Measurements from ENCODE around the gene MUC4. TPM values are rescaled to one million over a fixed set of nuclear protein-coding genes. Genes with fewer than 3 reads are reported as not detected.

The MUC4 gene
- total RNA-seq, 1 donor from 2014 or later = not detected

DNA sequence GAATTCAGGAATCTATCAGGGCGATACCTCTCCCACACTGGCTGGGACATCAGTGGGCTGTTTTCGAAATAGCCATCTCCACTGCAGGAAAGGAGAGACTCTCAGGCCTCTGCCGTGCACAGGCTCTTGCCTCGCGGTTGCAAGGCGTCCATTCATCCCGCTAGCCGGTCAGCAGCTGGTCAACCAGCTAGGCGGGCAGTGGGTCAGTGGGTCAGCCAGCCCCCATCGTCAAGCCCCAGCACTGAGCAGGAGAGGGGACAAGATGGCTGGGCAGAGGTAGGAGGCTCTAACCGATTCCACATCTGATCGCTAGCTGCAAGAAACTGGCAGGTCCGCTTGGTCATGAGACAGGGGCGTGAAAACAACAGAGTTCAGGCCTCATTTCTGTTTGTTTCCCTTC lies 45.1 kb downstream of the MUC4 start:
- H3K36me3 Mint-ChIP-seq (ENCODE audit: low read depth) = no peaks in the 10 kb centered on the region
- H3K27me3 Mint-ChIP-seq (ENCODE audit: low read depth) = peaks cover 2% of the 10 kb centered on the region
- TF ChIP-seq, protein P1, sequence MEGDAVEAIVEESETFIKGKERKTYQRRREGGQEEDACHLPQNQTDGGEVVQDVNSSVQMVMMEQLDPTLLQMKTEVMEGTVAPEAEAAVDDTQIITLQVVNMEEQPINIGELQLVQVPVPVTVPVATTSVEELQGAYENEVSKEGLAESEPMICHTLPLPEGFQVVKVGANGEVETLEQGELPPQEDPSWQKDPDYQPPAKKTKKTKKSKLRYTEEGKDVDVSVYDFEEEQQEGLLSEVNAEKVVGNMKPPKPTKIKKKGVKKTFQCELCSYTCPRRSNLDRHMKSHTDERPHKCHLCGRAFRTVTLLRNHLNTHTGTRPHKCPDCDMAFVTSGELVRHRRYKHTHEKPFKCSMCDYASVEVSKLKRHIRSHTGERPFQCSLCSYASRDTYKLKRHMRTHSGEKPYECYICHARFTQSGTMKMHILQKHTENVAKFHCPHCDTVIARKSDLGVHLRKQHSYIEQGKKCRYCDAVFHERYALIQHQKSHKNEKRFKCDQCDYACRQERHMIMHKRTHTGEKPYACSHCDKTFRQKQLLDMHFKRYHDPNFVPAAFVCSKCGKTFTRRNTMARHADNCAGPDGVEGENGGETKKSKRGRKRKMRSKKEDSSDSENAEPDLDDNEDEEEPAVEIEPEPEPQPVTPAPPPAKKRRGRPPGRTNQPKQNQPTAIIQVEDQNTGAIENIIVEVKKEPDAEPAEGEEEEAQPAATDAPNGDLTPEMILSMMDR (IDR thresholded peaks at IDR 0.05) = no peak
- DNase-seq (ENCODE audit: low spot score) = no peak
- no peak overlapping the region for H3K27ac Mint-ChIP-seq (ENCODE audit: unreplicated experiment)
- no peaks in the 10 kb centered on the region for H3K9me3 Mint-ChIP-seq (ENCODE audit: low read depth)
- H3K4me1 Mint-ChIP-seq (ENCODE audit: low read depth) = no peaks in the 10 kb centered on the region
- H3K4me3 Mint-ChIP-seq (ENCODE audit: unreplicated experiment) = no peak overlapping the region

DNA sequence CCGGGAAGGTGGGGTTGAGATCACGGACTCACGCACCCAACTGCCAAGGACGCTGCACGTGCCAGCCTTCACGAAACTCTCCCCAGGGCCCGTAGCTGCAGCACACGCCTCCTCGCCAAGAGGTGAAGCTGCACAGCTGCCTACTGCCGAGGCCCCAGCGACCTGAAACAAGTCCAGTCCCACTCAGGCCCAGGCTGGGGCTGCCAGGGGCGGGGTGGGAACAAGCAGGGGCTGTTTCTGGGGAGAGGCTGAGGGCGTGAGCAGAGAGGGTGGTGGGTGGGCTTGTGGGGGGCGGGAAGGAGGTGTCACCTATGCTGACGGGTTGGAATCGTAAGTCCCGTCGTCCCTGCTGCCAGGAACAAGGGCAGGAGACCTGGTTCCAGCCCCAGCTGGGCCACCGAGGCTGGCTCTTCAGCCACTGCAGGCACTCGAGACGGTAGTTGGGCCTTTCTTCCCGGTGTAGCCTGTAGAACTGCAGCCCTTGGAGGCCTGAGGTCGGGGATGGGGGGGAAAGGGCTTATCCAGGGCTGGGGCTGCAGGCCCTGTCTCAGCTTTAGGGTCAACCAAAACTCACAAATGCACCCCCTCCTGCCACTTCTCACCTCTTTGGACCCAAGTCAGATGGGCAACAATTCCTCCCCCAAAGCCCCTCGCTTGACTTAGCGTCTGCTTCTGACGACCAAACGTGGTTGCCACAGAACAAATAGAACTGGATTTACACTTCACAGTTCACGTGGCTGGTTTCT lies 46.6 kb downstream of the MUC4 start:
- no peak for DNase-seq (ENCODE audit: low spot score)
- Mint-ChIP-seq H3K4me1 (ENCODE audit: low read depth) (no peaks in the 10 kb centered on the region), H3K9me3 (ENCODE audit: low read depth) (no peaks in the 10 kb centered on the region), H3K4me3 (ENCODE audit: unreplicated experiment) (no peak overlapping the region), H3K27me3 (ENCODE audit: low read depth) (peaks cover 6% of the 10 kb centered on the region), H3K36me3 (ENCODE audit: low read depth) (no peaks in the 10 kb centered on the region), H3K27ac (ENCODE audit: unreplicated experiment) (no peak overlapping the region)
- TF ChIP-seq, protein P1 (IDR thresholded peaks at IDR 0.05) = no peak

DNA sequence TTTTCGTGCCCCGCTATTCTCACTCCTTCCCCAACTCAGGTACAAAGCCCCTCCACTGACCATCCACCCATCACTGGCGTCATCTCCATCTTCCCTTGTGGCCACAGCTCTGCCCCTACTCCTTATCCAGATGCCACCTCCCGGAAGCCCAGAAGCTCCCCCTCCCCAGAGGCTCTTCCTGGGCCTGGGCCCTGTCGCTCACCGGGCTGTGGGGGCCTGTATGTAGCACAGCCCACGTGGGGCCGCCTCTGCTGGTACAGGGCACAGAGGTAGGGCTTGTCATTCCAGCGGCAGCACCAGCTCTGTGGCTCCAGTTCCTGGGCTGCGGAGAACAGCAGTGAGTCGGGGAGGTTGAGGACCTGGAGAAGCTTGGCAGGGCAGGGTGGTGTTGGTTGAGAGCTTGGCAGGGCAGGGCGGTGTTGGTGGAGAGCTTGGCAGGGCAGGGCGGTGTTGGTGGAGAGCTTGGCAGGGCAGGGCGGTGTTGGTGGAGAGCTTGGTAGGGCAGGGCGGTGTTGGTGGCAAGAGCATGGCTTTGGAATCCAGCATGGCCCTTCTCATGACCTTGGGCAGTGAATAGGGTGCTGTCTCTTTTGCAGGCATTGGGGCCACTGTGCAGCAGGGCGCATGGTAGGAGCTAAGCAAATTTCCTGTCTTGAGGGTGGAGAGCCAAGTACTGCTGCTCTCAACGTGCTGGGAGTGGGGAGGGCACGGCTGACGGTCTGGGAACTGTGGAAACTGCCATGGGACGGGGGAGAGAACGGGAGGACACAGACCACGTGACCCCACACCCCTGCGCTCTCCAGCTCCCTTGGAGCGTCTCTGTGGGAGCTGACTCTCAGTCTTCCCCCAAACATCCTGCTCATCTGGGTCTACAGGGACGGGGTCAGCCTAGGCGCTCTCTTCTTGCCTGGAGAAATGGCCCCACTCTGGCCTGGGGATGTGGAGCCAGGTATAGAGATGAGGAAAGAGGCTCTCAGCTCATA lies 47.6 kb downstream of the MUC4 start:
- Mint-ChIP-seq H3K4me1 (ENCODE audit: low read depth) (no peaks in the 10 kb centered on the region), H3K4me3 (ENCODE audit: unreplicated experiment) (no peak overlapping the region), H3K36me3 (ENCODE audit: low read depth) (no peaks in the 10 kb centered on the region), H3K27ac (ENCODE audit: unreplicated experiment) (no peak overlapping the region), H3K9me3 (ENCODE audit: low read depth) (no peaks in the 10 kb centered on the region), H3K27me3 (ENCODE audit: low read depth) (peaks cover 16% of the 10 kb centered on the region)
- no peak for DNase-seq (ENCODE audit: low spot score)
- TF ChIP-seq, protein P1 (IDR thresholded peaks at IDR 0.05) = no peak

DNA sequence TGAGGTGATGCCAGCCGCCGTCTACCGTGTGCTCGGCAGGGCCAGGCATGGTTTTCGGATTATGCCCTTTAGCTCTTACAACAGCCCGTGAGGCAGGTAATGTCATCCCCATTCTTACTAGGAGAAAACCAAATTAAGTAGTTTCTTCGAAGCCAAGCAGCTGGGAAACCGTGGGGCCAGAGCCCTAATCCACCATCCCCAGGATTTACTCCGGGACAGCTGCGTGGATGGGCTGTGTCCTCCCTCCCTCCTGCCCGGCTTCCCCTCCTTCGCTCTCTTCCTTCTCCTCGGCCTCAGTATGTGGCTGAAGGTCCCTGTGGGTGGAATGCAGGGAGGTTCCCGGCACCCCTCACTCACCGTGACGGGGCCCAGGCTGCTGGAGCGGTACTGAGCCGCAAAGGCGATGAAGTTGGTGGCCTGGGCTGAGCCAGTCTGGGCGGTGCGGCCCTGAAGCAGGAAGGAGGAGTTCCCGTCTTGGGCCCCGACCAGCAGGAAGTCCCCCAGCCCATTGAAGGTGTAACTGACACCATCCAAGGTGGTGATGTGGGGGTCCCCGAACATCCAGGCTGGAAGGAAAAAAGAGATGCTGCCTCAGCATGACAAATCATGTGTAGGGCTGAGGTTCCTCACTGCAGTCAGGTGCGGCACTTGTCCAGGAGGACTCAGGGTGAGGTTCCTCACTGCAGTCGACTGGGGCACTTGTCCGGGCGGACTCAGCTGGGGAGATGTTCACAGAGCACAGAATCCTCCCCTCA lies 48.5 kb downstream of the MUC4 start:
- Mint-ChIP-seq H3K9me3 (ENCODE audit: low read depth) (no peaks in the 10 kb centered on the region), H3K4me1 (ENCODE audit: low read depth) (no peaks in the 10 kb centered on the region), H3K4me3 (ENCODE audit: unreplicated experiment) (no peak overlapping the region), H3K36me3 (ENCODE audit: low read depth) (no peaks in the 10 kb centered on the region), H3K27me3 (ENCODE audit: low read depth) (peaks cover 22% of the 10 kb centered on the region), H3K27ac (ENCODE audit: unreplicated experiment) (no peak overlapping the region)
- DNase-seq (ENCODE audit: low spot score) = no peak
- TF ChIP-seq, protein P1 (IDR thresholded peaks at IDR 0.05) = no peak

DNA sequence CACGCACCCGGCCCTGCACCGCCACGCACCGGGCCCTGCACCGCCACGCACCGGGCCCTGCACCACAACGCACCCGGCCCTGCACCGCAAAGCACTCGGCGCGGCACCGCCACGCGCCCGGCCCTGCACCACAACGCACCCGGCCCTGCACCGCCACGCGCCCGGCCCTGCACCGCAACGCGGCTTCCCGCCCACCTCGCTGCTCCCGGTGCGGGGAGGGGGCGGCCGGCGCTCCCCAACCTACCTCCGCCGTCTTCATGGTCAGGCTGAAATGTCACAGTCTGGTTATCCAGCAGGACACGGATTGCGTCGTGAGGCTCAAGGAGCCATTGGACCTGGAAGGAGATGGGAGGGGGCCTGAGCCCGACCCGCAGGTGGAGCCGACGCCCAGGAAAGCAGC lies 49.1 kb downstream of the MUC4 start:
- Mint-ChIP-seq H3K36me3 (ENCODE audit: low read depth) (no peaks in the 10 kb centered on the region), H3K27me3 (ENCODE audit: low read depth) (peaks cover 26% of the 10 kb centered on the region), H3K4me3 (ENCODE audit: unreplicated experiment) (no peak overlapping the region), H3K27ac (ENCODE audit: unreplicated experiment) (no peak overlapping the region), H3K9me3 (ENCODE audit: low read depth) (no peaks in the 10 kb centered on the region), H3K4me1 (ENCODE audit: low read depth) (no peaks in the 10 kb centered on the region)
- DNase-seq (ENCODE audit: low spot score) = no peak
- TF ChIP-seq, protein P1 (IDR thresholded peaks at IDR 0.05) = no peak

Data from chondrocyte (in vitro differentiated cells).